Karpas-422 (cell line): ENCODE results near the gene MSH3. TPM values are rescaled to one million over a fixed set of nuclear protein-coding genes. Genes with fewer than 3 reads are reported as not detected.
"Not testable (repeated sequence)": the region's sequence is repeated elsewhere in the genome, so short reads cannot be mapped to it uniquely, and the experiment has no call there.

ENCODE experiments used
- DNase-seq: peaks from one replicate; pipeline ENCODE4 v3.0.0-alpha.2; 2015
- H2AFZ ChIP-seq: fragments of 200-600 bp; sonication (generic); 2 replicates; pipeline ENCODE4 v1.6.1; 2014; ENCODE audit warnings: antibody characterized with exemption, low read length, mixed read lengths
- H3K27ac ChIP-seq: fragments of 200-600 bp; sonication (generic); 2 replicates; pipeline ENCODE4 v1.5.1; 2014; ENCODE audit warnings: mild to moderate bottlenecking, low read length, moderate library complexity
- H3K27me3 ChIP-seq: fragments of 200-600 bp; sonication (generic); 2 replicates; pipeline ENCODE4 v1.6.1; 2014; ENCODE audit warnings: low read length, mixed read lengths
- H3K36me3 ChIP-seq: fragments of 200-600 bp; sonication (generic); 2 replicates; pipeline ENCODE4 v1.6.1; 2014; ENCODE audit warnings: low read length, mixed read lengths; ENCODE audit not compliant: insufficient read depth
- H3K4me1 ChIP-seq: fragments of 200-600 bp; sonication (generic); 2 replicates; pipeline ENCODE4 v1.6.1; 2014; ENCODE audit warnings: mild to moderate bottlenecking, low read length, mixed read lengths
- H3K4me2 ChIP-seq: fragments of 200-600 bp; sonication (generic); 2 replicates; pipeline ENCODE4 v1.6.1; 2014; ENCODE audit warnings: low read length, low read depth, mild to moderate bottlenecking; ENCODE audit not compliant: poor library complexity, severe bottlenecking
- H3K4me3 ChIP-seq: fragments of 200-600 bp; sonication (generic); 2 replicates; pipeline ENCODE4 v1.5.1; 2014; ENCODE audit warnings: mild to moderate bottlenecking, antibody characterized with exemption, low read length, mixed read lengths
- H3K79me2 ChIP-seq: fragments of 200-600 bp; sonication (generic); 2 replicates; pipeline ENCODE4 v1.6.1; 2014; ENCODE audit warnings: mild to moderate bottlenecking, low read length, mixed read lengths
- H3K9ac ChIP-seq: fragments of 200-600 bp; sonication (generic); 2 replicates; pipeline ENCODE4 v1.6.0; 2014; ENCODE audit warnings: low read length
- H3K9me2 ChIP-seq: fragments of 200-600 bp; sonication (generic), shearing (Covaris generic); replicated peaks from 2 replicates; pipeline ENCODE4 v1.6.0; 2014; ENCODE audit warnings: mild to moderate bottlenecking, low read length, moderate library complexity; ENCODE audit not compliant: insufficient read depth
- H3K9me3 ChIP-seq: fragments of 300-700, 200-600 bp; sonication (generic); 2 replicates; pipeline ENCODE4 v1.6.1; 2014; ENCODE audit warnings: low read length, mixed read lengths
- H4K20me1 ChIP-seq: fragments of 200-600 bp; sonication (generic); 2 replicates; pipeline ENCODE4 v1.6.1; 2014; ENCODE audit warnings: mild to moderate bottlenecking, antibody characterized with exemption, low read length, low read depth; ENCODE audit not compliant: insufficient read depth
- total RNA-seq: library from RNA; depleted of rRNA; stranded (reverse); fragments of >200 nt; shearing (Covaris generic); gene quantifications from 2 replicates; pipeline ENCODE4 v1.2.3, GENCODE V29; 2014; ENCODE audit warnings: low replicate concordance

MSH3 gene
- total RNA-seq, 1 experiment from 2014 or later: 24.6 TPM

DNA sequence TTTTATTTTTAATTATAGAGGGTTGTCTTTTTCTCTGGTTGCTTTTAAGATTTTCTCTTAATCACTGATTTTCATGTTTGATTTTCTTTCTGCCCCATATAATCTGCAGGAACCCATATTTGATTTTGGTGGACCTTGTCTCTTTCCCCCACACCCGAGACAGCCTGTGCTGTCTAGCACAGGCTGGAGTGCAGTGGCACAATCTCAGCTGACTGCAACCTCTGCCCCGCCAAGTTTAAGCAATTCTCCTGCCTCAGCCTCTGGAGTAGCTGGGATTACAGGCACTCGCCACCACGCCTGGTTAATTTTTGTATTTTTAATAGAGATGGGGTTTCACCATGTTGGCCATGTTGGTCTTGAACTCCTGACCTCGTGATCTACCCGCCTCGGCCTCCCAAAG lies 6.2 kb downstream of the MSH3 start:
- H4K20me1 ChIP-seq, H3K27me3 ChIP-seq, H3K9me2 ChIP-seq, H3K4me3 ChIP-seq, DNase-seq, H3K9me3 ChIP-seq, H3K27ac ChIP-seq, H3K4me2 ChIP-seq, H2AFZ ChIP-seq, H3K9ac ChIP-seq: not testable (repeated sequence)
- Histone ChIP-seq H3K36me3 (peaks cover 81% of the 10 kb centered on the region), H3K79me2 (peaks cover 59% of the 10 kb centered on the region), H3K4me1 (peaks cover 11% of the 10 kb centered on the region)

- Histone ChIP-seq H3K9me3 (no peaks in the 10 kb centered on the region), H3K4me1 (no peaks in the 10 kb centered on the region), H3K9ac (no peak overlapping the region), H3K9me2 (no peaks in the 10 kb centered on the region), H3K27ac (no peak overlapping the region), H4K20me1 (no peaks in the 10 kb centered on the region), H3K36me3 (peaks cover 80% of the 10 kb centered on the region), H3K27me3 (no peaks in the 10 kb centered on the region), H3K79me2 (peaks cover 51% of the 10 kb centered on the region), H3K4me2 (no peak overlapping the region), H2AFZ (no peak overlapping the region), H3K4me3 (no peak overlapping the region)
- DNase-seq: no peak
These were observed 7.7 kb downstream of the MSH3 start for GRCh38 chr5:80662108-80662507.

- H3K9me2 ChIP-seq: no peaks in the 10 kb centered on the region
- DNase-seq: no peak
- H3K27ac ChIP-seq: no peak overlapping the region
- H3K27me3 ChIP-seq: no peaks in the 10 kb centered on the region
- H3K4me3 ChIP-seq: no peak overlapping the region
- H3K79me2 ChIP-seq: peaks cover 51% of the 10 kb centered on the region
- H4K20me1 ChIP-seq: no peaks in the 10 kb centered on the region
- H3K9ac ChIP-seq: no peak overlapping the region
- H2AFZ ChIP-seq: no peak overlapping the region
- H3K9me3 ChIP-seq: no peaks in the 10 kb centered on the region
- H3K36me3 ChIP-seq: peaks cover 57% of the 10 kb centered on the region
- H3K4me2 ChIP-seq: no peak overlapping the region
- peaks cover 24% of the 10 kb centered on the region for H3K4me1 ChIP-seq
These were observed 10.6 kb downstream of the MSH3 start for GRCh38 chr5:80665057-80665456.

DNA sequence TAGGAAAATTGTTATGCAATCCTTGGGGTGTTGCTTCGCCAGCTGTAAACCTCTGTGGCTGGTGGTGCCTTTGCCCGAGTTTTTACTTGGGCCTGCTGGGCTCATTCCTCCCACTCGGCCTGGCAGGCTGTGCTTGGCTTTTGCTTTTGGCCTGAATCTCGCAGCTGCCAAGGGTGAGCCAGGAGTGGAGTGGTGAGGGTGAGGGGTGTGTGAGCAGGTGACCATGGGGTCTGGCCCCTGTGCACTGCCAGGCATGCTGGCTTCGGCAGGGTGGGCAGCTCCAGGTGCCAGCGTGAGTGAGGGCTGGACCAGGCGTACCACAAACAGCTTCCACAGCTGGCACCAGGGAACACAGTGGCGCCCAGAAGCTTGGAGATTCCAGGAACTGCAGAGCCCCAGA lies 12.9 kb downstream of the MSH3 start:
- Histone ChIP-seq H4K20me1 (no peaks in the 10 kb centered on the region), H3K9ac (0 out of 2 replicates have a peak overlapping the region, but pooled peaks have one; percentile 35), H3K9me2 (no peaks in the 10 kb centered on the region), H3K36me3 (peaks cover 44% of the 10 kb centered on the region), H3K9me3 (no peaks in the 10 kb centered on the region), H3K4me3 (no peak overlapping the region), H2AFZ (no peak overlapping the region), H3K4me1 (peaks cover 24% of the 10 kb centered on the region), H3K4me2 (no peak overlapping the region), H3K79me2 (peaks cover 46% of the 10 kb centered on the region), H3K27ac (no peak overlapping the region), H3K27me3 (no peaks in the 10 kb centered on the region)
- no peak for DNase-seq

DNA sequence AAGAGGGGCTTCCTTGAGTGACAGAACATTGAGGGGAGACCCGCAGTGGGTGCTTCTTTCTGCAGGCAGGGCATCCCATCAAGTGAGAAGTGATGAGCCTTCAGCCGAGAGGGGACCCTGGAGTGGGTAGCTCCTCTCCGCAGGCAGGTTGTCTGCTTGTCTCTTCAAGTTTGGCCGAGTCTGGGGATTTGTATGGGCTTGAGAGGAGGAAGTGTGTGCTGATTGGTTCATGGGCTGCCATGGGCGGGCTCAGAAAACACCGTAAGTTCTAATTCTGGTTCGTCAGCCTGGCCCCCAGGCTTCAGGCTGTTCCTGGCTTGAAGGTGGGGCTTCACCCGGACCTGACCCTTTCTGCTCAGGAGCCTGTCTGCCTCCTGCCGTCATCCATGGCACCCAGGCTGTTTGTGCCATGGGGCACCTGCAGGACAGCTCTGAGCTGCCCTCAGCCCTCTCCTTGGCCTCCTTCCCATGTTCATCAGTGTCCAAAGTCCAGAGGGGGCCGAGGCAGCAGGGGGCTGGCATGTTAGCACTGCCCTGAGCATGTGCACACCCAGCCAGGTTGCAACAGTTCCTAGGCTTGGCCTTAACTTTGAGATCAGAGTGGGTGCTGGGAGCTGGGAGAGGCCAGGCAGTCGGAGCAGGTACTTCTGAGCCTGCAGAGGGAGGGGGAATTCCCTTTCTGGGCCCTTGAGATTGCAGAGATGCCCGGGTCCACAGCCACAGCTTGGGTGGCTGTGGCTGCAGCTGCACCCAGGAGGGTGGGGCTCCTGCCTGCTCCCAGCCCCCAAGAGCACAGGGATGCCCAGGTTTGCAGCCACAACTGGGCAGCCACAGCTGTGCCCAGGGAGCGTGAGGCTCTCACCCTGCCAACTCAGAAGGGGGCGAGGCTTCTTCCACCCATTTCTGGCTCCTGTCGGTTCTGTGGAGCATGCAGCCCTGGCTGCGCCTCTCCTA lies 13.8 kb downstream of the MSH3 start:
- peak overlapping the region; percentile 52 for H3K4me2 ChIP-seq
- H3K9ac ChIP-seq: peak overlapping the region; percentile 55
- H3K9me2 ChIP-seq: no peaks in the 10 kb centered on the region
- no peaks in the 10 kb centered on the region for H4K20me1 ChIP-seq
- peak overlapping the region; percentile 46; the same call in 1 of the 2 replicates for H3K4me3 ChIP-seq
- peaks cover 24% of the 10 kb centered on the region for H3K4me1 ChIP-seq
- peak overlapping the region; percentile 19; the same call in 1 of the 2 replicates for H2AFZ ChIP-seq
- H3K36me3 ChIP-seq: peaks cover 47% of the 10 kb centered on the region; the same call in 1 of the 2 replicates
- H3K9me3 ChIP-seq: no peaks in the 10 kb centered on the region
- no peaks in the 10 kb centered on the region for H3K27me3 ChIP-seq
- H3K79me2 ChIP-seq: peaks cover 41% of the 10 kb centered on the region
- H3K27ac ChIP-seq: peak overlapping the region; percentile 55
- DNase-seq: peak; percentile 87

DNA sequence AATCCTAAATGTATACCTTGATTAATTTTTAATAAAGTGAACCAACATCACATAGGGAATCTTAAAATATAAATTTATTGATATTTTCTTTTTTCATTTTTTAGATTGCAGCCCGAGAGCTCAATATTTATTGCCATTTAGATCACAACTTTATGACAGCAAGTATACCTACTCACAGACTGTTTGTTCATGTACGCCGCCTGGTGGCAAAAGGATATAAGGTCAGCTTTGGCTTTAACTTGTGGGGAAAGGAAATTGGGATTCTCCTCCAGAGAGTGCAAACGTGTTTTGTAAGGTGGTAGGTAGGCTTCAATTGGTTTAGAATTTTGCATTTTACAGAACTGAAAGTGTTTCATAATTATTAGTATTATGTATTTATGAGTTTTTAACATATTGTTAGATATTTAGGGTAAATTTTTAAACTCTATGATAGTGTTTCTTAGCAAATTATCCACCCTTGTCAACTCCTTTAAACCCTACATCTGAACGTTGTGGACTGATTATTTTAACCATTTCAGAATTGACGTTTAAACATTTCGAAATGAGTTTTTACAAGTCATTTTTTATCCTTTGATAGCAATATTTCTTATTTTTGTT lies 17.8 kb downstream of the MSH3 start:
- Histone ChIP-seq H3K4me3 (no peak overlapping the region), H3K9me2 (no peaks in the 10 kb centered on the region), H3K36me3 (peaks cover 41% of the 10 kb centered on the region; the same call in 1 of the 2 replicates), H3K9ac (no peak overlapping the region), H3K4me2 (no peak overlapping the region), H4K20me1 (no peaks in the 10 kb centered on the region), H3K27ac (no peak overlapping the region), H3K9me3 (no peaks in the 10 kb centered on the region), H3K79me2 (peaks cover 28% of the 10 kb centered on the region), H3K27me3 (no peaks in the 10 kb centered on the region), H2AFZ (no peak overlapping the region), H3K4me1 (peaks cover 23% of the 10 kb centered on the region)
- DNase-seq: peak; percentile 89

DNA sequence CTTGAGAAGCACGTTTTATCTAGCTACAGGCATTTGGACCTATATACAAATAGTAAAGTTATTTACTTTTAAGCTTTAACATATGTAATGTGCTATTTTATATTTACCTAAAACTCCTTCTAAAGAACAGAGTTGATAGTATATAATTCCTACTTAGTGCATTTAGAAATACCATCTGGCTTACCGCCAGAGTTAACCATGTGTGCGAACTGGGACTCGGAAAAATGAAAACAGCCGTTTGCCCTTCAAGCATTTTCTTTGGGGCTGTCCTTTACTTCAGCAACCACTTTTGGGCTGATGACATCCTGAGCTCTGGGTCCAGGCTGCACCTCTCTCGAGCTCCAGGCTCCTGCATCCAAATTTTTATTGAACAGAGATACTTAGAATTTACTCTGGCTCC lies 22.3 kb downstream of the MSH3 start:
- Histone ChIP-seq H3K4me2 (no peak overlapping the region), H3K9ac (no peak overlapping the region), H3K27ac (no peak overlapping the region), H4K20me1 (no peaks in the 10 kb centered on the region), H2AFZ (no peak overlapping the region), H3K4me1 (no peaks in the 10 kb centered on the region), H3K27me3 (no peaks in the 10 kb centered on the region), H3K79me2 (peaks cover 12% of the 10 kb centered on the region), H3K9me3 (no peaks in the 10 kb centered on the region), H3K9me2 (no peaks in the 10 kb centered on the region), H3K4me3 (no peak overlapping the region), H3K36me3 (peaks cover 58% of the 10 kb centered on the region)
- no peak for DNase-seq

DNA sequence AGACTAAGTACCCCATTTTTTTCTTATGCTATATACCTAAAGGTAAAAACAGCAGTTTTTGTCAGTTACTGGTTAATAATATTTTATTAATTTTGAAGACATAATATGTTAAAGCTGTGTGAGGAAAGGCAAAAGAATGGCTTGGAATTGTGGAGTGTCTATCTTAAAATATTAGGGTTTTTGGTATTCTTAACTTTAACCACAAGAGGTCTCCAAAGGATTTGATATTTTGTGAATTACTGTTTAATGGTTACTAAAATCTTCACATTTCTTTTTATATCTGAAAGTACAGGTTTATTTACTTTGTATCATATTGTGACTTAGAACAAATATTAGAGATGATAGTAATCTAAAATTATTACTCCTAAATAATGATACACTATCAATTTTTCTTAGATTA lies 32.3 kb downstream of the MSH3 start:
- H3K4me3 ChIP-seq: no peak overlapping the region
- no peak overlapping the region for H2AFZ ChIP-seq
- H3K9me2 ChIP-seq: no peaks in the 10 kb centered on the region
- H3K9me3 ChIP-seq: no peaks in the 10 kb centered on the region
- H3K79me2 ChIP-seq: peaks cover 72% of the 10 kb centered on the region
- H3K9ac ChIP-seq: no peak overlapping the region
- no peak overlapping the region for H3K4me2 ChIP-seq
- H3K27me3 ChIP-seq: no peaks in the 10 kb centered on the region
- DNase-seq: peak; percentile 63
- H3K27ac ChIP-seq: 0 out of 2 replicates have a peak overlapping the region, but pooled peaks have one; percentile 30
- peaks cover 33% of the 10 kb centered on the region for H3K4me1 ChIP-seq
- no peaks in the 10 kb centered on the region for H4K20me1 ChIP-seq
- peaks cover 26% of the 10 kb centered on the region for H3K36me3 ChIP-seq
